Right kidney (tissue), 9 donors: ENCODE results near the gene UCHL1.

ENCODE experiments used
- DNase-seq: peaks from one replicate; pipeline ENCODE4 v3.0.0-alpha.2; 2016
- long read RNA-seq, 8 donors: transcript quantifications; one replicate each; lab custom pipeline, GENCODE V29; 2026

UCHL1 gene
- long read RNA-seq, donor 1, transcript UCHL1-209 (8 exons, 1,119 nt), result major isoform, 55 of 79 reads
- long read RNA-seq, donor 1, transcript UCHL1-202 (8 exons, 1,578 nt), result minor isoform, 8 of 79 reads
- long read RNA-seq, donor 1, partial matches to known transcripts, result 15 of 79 reads
- long read RNA-seq, donor 1, other reads (novel, unspliced or antisense), result 0 of 79 reads
- long read RNA-seq, donor 2, transcript UCHL1-209 (8 exons, 1,119 nt), result major isoform, 24 of 42 reads
- long read RNA-seq, donor 2, partial matches to known transcripts, result 16 of 42 reads
- long read RNA-seq, donor 2, other reads (novel, unspliced or antisense), result 0 of 42 reads
- long read RNA-seq, donor 3, transcript UCHL1-209 (8 exons, 1,119 nt), result major isoform, 19 of 33 reads
- long read RNA-seq, donor 3, partial matches to known transcripts, result 11 of 33 reads
- long read RNA-seq, donor 3, other reads (novel, unspliced or antisense), result 0 of 33 reads
- long read RNA-seq, donor 4, transcript UCHL1-209 (8 exons, 1,119 nt), result major isoform, 31 of 65 reads
- long read RNA-seq, donor 4, partial matches to known transcripts, result 32 of 65 reads
- long read RNA-seq, donor 4, other reads (novel, unspliced or antisense), result 0 of 65 reads
- long read RNA-seq, donor 5, transcript UCHL1-202 (8 exons, 1,578 nt), result minor isoform, 7 of 75 reads
- long read RNA-seq, donor 5, transcript UCHL1-209 (8 exons, 1,119 nt), result major isoform, 49 of 75 reads
- long read RNA-seq, donor 5, partial matches to known transcripts, result 18 of 75 reads
- long read RNA-seq, donor 5, other reads (novel, unspliced or antisense), result 0 of 75 reads
- long read RNA-seq, donor 6, transcript UCHL1-209 (8 exons, 1,119 nt), result major isoform, 45 of 73 reads
- long read RNA-seq, donor 6, partial matches to known transcripts, result 25 of 73 reads
- long read RNA-seq, donor 6, other reads (novel, unspliced or antisense), result 0 of 73 reads
- long read RNA-seq, donor 7, transcript UCHL1-209 (8 exons, 1,119 nt), result major isoform, 86 of 126 reads
- long read RNA-seq, donor 7, transcript UCHL1-202 (8 exons, 1,578 nt), result minor isoform, 10 of 126 reads
- long read RNA-seq, donor 7, partial matches to known transcripts, result 28 of 126 reads
- long read RNA-seq, donor 7, other reads (novel, unspliced or antisense), result 0 of 126 reads
- long read RNA-seq, donor 8, transcript UCHL1-202 (8 exons, 1,578 nt), result minor isoform, 5 of 70 reads
- long read RNA-seq, donor 8, transcript UCHL1-209 (8 exons, 1,119 nt), result major isoform, 50 of 70 reads
- long read RNA-seq, donor 8, partial matches to known transcripts, result 14 of 70 reads
- long read RNA-seq, donor 8, other reads (novel, unspliced or antisense), result 0 of 70 reads

DNA sequence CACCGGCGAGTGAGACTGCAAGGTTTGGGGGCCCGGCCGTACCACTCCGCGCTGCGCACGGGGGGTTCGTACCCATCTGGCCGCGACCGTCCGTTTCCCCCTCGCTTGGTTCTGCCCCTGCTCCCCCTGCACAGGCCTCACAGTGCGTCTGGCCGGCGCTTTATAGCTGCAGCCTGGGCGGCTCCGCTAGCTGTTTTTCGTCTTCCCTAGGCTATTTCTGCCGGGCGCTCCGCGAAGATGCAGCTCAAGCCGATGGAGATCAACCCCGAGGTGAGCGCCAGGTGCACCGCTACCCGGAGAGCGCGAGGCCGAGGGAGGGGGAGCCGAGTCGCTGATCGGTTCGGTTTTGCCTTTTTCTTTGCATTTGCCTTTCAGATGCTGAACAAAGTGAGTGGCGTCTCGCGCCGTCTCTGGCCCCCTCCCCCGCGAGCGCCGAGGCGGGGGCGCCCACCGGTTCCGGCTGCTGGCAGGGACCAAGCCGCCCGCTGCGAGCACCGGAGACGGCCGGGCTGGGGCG is at the start of gene UCHL1:
Gene UCHL1 (plus strand): TSS at position 189 of the 517 bp plus-strand sequence. CDS start 49 bp downstream, at position 238.
- peak; percentile 82 for DNase-seq

DNA sequence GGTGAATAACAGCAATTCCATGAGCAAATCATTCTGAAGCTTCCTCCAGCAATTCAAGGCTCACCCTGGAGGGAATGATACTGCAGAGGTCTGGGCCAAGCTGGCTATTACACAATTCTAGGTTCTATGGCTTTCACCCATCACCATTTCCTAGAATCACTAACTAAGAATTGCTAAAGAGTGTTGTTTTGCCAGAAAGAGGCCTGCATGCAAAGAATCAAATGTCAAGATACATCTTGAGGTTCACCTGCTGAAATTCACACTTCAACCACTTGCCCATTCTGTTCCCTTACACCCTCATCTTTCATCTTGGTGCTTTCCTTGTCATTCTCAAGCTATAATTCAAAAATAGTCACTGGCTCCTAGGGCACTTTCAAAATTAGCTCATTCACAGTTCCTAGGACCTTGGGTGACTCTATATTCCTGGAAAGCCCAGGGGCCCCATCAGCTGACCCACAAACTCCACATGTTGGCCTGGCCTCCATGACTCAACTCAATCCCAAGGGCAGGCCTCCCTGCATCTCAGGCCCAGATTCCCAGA is 49.4 kb upstream of the UCHL1 start:
- no peak for DNase-seq

DNA sequence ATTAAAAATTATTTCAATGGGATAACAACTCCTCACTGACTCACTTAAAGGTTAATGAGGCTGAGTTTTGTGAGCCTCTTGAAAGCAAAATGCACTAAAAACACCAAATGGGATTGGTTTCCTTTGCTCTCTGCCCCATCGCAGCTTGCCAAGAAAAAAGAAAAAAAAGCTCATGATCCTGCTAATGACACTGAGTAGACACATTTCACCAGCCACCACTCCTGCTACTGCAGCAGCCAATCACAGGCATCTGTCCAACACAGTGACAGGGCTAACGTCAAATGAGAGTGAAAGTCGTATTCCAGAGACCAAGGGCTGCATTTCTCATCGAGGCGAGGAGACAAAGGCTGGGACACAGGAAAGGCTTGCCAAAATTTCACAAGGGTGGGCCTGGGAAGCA is 47.5 kb upstream of the UCHL1 start:
- no peak for DNase-seq

GRCh38 chr4:41209901-41210300 is 46.8 kb upstream of the UCHL1 start:
- no peak for DNase-seq

- no peak for DNase-seq
These were observed 44.6 kb upstream of the UCHL1 start for GRCh38 chr4:41211951-41212615.

DNA sequence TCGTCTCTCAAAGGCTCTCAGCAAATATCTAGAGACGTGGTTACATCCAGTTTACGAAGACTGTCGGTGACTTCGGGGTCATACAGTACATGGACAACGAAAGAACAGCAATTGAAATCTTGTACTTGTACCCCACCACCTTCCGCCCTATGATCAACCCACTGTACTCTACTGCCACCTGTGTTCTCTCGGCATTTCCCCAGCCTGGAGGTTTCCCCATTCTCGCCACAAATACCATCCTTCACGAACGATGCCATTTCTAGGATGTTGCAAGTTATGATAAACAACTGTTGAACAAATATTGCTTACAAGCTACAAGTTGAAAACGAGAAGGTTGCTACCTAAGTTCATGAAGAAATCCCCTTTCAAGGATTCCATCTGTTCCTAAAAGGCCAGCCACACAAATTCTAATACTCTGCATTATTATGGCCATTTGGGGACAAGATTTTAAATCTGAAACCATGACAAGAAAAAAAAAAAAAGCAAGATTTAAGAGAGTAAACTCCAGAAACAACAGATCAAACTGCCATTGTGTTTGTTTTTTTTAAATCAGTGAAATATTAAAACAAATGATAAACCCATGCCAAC is 44.0 kb upstream of the UCHL1 start:
- peak; percentile 36 for DNase-seq

DNA sequence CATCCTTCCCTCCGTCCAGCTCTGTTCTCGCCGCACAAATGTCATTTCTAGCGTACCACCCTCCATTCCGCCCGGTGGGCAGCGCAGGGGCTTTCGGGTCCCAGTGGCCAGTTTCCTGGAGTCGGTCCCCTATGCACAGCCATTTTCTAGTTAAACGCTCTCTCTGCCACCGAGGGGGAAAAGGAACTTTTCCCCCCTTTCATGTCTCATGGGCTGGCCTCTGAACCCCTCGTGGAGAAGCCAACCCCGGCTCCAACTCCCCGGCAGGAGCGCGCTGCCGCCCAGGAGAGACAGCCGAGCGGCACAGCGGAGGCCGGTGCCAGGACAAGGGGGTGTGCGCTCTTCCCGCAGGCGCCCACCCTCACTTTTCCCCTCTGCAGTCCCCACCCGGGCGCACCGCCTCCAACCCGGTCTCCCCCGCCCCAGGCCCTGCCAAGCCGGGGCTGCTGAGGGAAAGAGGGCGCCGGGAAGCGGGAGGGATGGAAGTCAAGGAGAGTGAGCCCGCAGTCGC is 43.0 kb upstream of the UCHL1 start:
- DNase-seq, result no peak

GRCh38 chr4:41214136-41214824 is 42.4 kb upstream of the UCHL1 start, which contains the start of gene APBB2:
TSS of gene APBB2 (minus strand) at chr4:41214542. CDS start at chr4:41033254, 181,288 bp downstream.
- peak; percentile 98 for DNase-seq

GRCh38 chr4:41214825-41215146 is 41.9 kb upstream of the UCHL1 start:
- DNase-seq, result no peak

DNA sequence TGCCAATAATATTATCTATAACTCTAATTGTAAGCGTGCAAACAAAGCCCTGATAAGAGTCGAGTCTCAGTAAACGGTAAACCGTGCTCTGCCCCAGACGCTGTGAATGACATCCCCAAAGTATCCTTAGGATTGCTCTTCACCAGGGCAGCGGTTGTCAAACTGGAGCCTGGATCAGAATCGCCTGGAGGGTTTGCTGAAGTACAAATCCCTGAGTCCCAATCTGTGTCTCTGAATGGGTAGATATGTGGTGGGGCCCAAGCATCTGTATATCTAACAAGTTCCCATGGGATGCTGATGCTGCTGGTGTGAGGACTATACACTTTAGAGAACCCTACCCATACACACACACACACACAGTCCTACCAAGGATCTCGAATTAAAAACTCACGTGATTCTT is 41.6 kb upstream of the UCHL1 start:
- no peak for DNase-seq

DNA sequence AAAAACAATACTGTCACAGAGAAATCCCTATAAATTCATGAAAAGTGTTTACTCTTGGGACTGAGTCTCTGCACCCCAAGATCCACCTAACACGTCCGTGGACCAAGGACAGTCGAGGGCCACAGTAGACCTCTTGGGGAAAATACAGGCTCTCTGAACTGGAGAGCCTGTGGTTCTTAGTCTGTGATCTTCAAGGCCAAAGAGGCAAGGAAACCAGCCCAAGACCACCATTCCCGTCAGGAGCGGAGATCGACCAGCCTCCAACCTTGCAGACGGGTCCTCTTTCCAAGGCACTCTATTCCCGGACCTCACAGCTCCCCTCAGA is 40.8 kb upstream of the UCHL1 start:
- no peak for DNase-seq

GRCh38 chr4:41216294-41217019 is 40.3 kb upstream of the UCHL1 start:
- DNase-seq, result peak; percentile 96

- no peak for DNase-seq
These were observed 39.8 kb upstream of the UCHL1 start for GRCh38 chr4:41217020-41217333.

DNA sequence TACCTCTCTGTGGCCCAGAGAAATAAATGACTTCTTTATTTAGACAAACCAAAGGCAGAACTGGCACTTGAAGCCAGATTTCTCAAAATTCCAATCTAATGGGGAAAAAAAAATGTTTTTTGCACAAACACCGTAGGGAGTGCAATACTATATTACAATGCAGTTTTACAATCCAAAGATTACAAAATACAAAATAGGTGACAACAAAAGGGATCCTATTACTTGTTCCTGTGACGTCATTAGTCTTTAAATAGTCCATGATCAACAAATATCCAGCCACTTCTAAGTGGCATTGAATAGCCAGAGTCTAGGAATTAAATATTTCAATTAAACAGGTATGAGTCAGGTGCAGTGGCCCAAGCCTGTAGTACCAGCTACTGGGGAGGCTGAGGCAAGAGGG is 39.4 kb upstream of the UCHL1 start:
- no peak for DNase-seq

DNA sequence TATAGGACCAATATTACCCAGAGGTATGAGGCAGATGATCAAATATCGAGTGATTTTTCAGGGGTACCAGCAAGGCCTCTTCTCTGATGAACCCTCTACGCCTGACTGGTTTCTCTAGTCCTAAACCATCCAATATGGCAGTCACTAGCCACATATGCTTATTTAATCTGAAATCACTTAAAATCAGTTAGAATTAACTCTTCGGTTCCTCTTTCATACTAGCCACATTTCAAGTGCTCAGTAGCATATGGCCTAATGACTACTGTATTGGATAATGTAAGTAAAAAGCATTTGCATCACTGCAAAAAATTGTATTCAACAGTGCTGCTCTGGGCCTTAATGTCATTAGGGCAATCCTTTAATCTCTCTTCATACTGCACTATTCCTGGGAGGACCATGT is 38.0 kb upstream of the UCHL1 start:
- DNase-seq, result no peak

DNA sequence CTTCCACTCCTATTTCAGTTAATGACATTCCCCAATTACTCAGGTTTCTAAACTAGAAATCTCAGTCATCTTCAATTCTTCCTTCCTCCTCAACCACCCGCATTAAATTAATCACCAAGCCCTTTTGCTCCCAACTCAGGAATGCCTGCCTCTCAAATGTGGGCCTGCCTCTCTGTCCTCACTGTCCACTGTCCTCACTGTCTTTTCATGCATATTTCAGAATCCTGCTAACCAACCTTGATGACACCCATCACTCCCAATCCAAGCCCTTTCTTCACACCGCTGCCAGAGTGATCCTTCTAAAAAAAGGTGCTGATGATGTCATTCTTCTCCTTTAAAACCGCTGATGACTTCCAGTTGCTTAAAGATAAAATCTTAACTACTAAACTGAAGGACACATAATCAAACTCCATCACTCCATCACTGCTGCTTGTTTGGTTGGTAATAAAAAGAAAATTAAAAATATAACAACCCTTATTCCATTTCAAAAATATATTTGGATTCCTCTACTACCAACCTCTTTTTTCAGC is 37.2 kb upstream of the UCHL1 start:
- DNase-seq, result no peak

GRCh38 chr4:41221850-41222645 is 34.7 kb upstream of the UCHL1 start:
- no peak for DNase-seq

DNA sequence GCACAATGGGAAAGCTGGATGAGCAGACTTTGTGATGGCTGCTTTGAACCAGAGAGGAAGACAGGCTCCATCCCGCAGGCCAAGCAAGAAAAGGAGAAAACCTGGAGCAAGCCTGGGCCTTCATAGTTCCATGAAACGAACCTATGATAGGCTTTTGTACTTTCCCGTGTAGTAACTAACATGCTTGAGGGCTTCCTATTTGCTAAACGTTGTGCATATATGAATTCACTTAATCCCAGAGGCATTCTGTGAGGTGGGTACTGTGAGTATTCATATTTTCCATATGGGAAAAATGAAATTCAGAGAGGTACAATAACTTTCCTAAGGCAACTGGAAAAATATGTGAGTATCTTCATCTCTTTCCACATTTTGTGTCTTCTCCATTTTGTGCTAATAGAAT is 28.8 kb upstream of the UCHL1 start:
- no peak for DNase-seq

- no peak for DNase-seq
These were observed 24.3 kb upstream of the UCHL1 start for GRCh38 chr4:41232406-41232805.
